SJCRH30 (cell line): ENCODE measurements around the gene MAG. TPM values are rescaled to one million over a fixed set of nuclear protein-coding genes. Genes with fewer than 3 reads are reported as not detected.

Experiments
- DNase-seq, 2 experiments: peaks; one replicate each; pipeline ENCODE4 v3.0.0-alpha.2; 2015 to 2020
- H3K27ac ChIP-seq: fragments of 250-450 bp; sonication (Bioruptor Pico); 2 replicates; pipeline ENCODE4 v1.5.1; 2020; ENCODE audit warnings: mild to moderate bottlenecking, moderate library complexity
- H3K27me3 ChIP-seq: fragments of 250-450 bp; sonication (Bioruptor Pico); 2 replicates; pipeline ENCODE4 v1.5.1; 2020; ENCODE audit warnings: mild to moderate bottlenecking, moderate library complexity
- H3K36me3 ChIP-seq: fragments of 250-450 bp; sonication (Bioruptor Pico); 2 replicates; pipeline ENCODE4 v1.5.1; 2020; ENCODE audit warnings: mild to moderate bottlenecking, moderate library complexity
- H3K4me1 ChIP-seq: fragments of 250-450 bp; sonication (Bioruptor Pico); 2 replicates; pipeline ENCODE4 v1.5.1; 2020; ENCODE audit warnings: mild to moderate bottlenecking, moderate library complexity
- H3K4me3 ChIP-seq: fragments of 250-450 bp; sonication (Bioruptor Pico); 2 replicates; pipeline ENCODE4 v1.5.1; 2020; ENCODE audit warnings: mild to moderate bottlenecking, moderate library complexity
- H3K9me3 ChIP-seq: fragments of 250-450 bp; sonication (Bioruptor Pico); replicated peaks from 2 replicates; pipeline ENCODE4 v1.5.1; 2020; ENCODE audit warnings: mild to moderate bottlenecking, moderate library complexity
- total RNA-seq: library from RNA; depleted of rRNA; stranded (reverse); fragments of >200 nt; shearing (Covaris generic); gene quantifications from 2 replicates; pipeline ENCODE4 v1.2.3, GENCODE V29; 2014

Gene MAG
- total RNA-seq, 1 experiment from 2014 or later, result 1.2 TPM

DNA sequence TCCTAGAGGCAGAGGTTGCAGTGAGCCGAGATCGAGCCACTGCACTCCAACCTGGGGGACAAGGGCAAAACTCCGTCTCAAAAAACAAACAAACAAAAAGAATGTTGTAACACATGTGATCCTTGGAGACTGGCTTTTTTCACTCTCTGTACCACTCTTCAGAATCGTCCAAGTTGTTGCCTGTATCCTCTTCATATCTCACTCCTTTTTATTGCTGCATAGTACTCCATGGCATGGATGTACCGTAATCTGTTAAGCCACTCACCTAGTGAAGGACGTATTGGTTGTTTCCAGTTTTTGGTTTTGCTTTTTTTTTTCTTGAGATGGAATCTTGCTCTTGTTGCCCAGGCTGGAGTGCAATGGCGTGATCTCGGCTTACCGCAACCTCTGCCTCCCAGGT lies 30.1 kb downstream of the MAG start:
- Histone ChIP-seq H3K27ac (no peak overlapping the region), H3K4me1 (no peaks in the 10 kb centered on the region; the same call in 1 of the 2 replicates), H3K9me3 (no peaks in the 10 kb centered on the region), H3K36me3 (no peaks in the 10 kb centered on the region), H3K4me3 (no peak overlapping the region), H3K27me3 (peaks cover 4% of the 10 kb centered on the region; the same call in 1 of the 2 replicates)
- DNase-seq, result no peak

DNA sequence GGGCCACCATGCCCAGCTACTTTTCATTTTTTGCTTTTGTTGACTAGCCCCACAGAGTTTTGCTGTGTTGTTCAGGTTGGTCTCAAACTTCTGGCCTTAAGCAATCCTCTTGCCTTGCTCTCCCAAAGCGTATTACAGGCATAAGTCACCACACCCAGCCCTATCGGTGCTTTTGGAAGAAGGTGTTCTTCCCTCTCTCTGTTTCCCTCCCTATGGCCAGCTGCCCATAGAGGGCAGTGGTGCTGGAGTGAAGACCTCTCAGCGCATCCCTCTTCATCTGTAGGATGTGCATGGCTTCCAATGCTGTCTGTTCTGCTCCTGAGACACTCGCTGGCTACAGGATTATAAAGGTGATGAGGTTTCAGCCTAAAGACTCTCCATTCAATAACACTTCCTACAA lies 35.7 kb downstream of the MAG start:
- H3K36me3 ChIP-seq, result no peaks in the 10 kb centered on the region
- H3K4me1 ChIP-seq, result no peaks in the 10 kb centered on the region
- no peak for DNase-seq
- peaks cover 4% of the 10 kb centered on the region; the same call in 1 of the 2 replicates for H3K27me3 ChIP-seq
- no peak overlapping the region for H3K27ac ChIP-seq
- no peaks in the 10 kb centered on the region for H3K9me3 ChIP-seq
- no peak overlapping the region for H3K4me3 ChIP-seq

DNA sequence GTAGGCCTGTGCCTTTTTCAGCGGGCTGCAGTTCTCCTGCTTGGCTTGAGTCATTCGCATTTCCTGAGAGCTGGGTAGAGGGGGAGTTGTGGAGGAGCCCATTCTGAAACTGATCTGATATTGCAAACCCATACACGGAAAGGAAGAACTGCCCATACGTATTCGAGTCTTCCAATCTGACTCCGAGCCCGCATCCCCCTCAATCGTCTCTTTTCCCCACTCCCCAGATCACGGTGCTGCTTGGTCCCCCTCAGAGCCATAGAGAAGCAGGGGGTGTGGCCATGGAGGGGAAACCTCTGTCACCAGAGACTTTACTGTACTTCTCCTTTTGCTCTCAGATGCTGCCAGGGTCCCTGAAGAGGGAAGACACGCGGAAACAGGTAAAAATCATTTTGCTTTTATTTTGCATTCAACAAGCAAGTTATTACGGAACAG lies 36.9 kb downstream of the MAG start, which contains the start of gene CD22:
TSS of gene CD22 (plus strand) at position 337 of the 435 bp plus-strand sequence. CDS start 2,854 bp downstream, outside the sequence.
- Histone ChIP-seq H3K27ac (no peak within 1 kb of the TSS), H3K4me3 (no peak within 1 kb of the TSS), H3K27me3 (peaks cover 4% of the 10 kb centered on the region; the same call in 1 of the 2 replicates), H3K36me3 (no peaks in the 10 kb centered on the region), H3K9me3 (no peaks in the 10 kb centered on the region), H3K4me1 (no peaks in the 10 kb centered on the region)
- DNase-seq, result no peak

DNA sequence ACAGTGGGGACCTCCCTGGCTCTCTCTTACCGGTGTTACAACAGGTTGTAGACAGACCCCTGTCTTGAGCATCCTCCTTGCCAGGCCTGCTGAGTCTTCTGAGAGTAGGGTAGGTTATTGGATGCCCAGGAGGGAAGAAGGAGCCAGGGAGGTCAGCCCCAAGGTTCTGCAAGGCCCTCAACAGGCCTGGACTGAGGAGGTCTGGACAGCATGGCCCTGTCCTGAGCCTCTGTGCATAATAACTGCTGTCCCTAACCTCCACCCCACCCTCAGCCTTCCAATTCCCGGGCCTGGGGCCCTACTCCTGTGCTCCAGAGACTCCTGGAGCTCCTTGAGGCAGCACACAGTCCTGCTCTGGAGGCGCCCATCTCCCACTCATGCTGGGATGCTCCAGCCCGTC lies 37.4 kb downstream of the MAG start:
- Histone ChIP-seq H3K4me1 (no peaks in the 10 kb centered on the region), H3K36me3 (no peaks in the 10 kb centered on the region), H3K9me3 (no peaks in the 10 kb centered on the region), H3K4me3 (no peak overlapping the region), H3K27me3 (peaks cover 4% of the 10 kb centered on the region; the same call in 1 of the 2 replicates), H3K27ac (no peak overlapping the region)
- no peak for DNase-seq

DNA sequence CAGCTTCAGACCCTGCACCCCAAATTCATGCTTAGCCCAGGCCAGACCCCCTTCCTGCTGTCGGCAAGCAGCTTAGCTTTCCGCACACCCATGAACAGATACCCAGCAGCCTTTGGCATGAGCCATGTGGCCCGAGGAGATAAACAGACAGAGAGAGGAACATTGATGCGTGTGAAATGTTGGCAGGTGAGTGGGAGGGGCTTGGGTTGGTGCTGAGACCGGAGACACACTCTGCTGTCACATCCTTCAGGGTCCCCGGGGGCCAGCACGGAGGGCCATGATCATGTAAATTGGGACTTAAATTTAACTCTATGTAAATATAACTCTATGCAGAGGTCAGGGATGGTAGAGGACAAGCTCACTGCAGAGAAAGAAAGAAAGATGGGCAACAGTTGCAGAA lies 38.5 kb downstream of the MAG start:
- H3K36me3 ChIP-seq, result no peaks in the 10 kb centered on the region
- H3K9me3 ChIP-seq, result no peaks in the 10 kb centered on the region
- no peak overlapping the region for H3K4me3 ChIP-seq
- DNase-seq, result no peak
- no peaks in the 10 kb centered on the region for H3K4me1 ChIP-seq
- peaks cover 4% of the 10 kb centered on the region; the same call in 1 of the 2 replicates for H3K27me3 ChIP-seq
- H3K27ac ChIP-seq, result no peak overlapping the region

DNA sequence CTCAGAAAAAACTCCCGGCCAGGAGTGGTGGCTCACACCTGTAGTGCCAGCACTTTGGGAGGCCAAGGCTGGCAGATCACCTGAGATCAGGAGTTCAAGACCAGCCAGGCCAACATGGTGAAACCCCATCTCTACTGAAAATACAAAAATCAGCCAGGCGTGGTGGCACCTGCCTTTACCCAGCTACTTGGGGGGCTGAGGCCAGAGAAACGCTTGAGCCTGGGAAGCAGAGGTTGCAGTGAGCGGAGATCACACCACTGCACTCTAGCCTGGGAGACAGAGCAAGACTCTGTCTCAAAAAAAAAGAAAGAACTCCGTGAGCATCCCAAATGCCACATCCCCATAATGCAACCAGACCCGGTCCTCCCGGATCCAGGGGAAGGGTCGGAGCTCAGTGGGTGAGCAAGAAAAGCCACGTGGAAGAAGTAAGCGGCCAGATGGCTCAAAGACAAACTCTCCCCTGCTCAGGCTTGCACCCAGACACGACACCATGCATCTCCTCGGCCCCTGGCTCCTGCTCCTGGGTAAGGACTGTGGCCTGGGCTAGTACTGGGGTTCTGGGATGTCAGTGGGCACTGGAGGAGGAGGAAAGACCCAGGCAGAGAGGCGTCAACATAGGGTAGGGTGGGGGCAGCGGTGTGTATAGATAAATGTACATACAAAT lies 39.7 kb downstream of the MAG start:
- H3K27me3 ChIP-seq, result no peaks in the 10 kb centered on the region
- no peak for DNase-seq

DNA sequence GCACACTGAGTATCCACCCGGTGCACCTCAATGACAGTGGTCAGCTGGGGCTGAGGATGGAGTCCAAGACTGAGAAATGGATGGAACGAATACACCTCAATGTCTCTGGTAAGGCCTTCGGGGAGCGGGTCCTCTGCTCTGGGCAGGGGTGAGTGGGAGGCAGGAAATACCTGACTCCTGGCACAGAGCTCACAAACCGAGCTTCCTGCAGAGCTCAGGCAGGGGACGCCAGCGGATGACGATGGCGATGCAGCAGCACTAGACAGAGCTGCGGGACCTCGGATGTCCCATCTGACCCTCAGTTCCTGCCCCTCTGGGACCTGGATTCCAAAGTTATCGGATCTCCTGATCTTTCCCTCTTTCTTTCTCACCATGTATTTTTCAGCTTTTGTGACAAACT lies 40.9 kb downstream of the MAG start:
- Histone ChIP-seq H3K9me3 (no peaks in the 10 kb centered on the region), H3K27ac (no peak overlapping the region), H3K4me1 (no peaks in the 10 kb centered on the region), H3K27me3 (no peaks in the 10 kb centered on the region), H3K36me3 (no peaks in the 10 kb centered on the region), H3K4me3 (no peak overlapping the region)
- DNase-seq, result no peak

More for the DNA sequence above, 39.7 kb downstream of the MAG start:
- Histone ChIP-seq H3K27ac (no peak overlapping the region), H3K36me3 (no peaks in the 10 kb centered on the region), H3K4me1 (no peaks in the 10 kb centered on the region), H3K4me3 (no peak overlapping the region), H3K9me3 (no peaks in the 10 kb centered on the region)

DNA sequence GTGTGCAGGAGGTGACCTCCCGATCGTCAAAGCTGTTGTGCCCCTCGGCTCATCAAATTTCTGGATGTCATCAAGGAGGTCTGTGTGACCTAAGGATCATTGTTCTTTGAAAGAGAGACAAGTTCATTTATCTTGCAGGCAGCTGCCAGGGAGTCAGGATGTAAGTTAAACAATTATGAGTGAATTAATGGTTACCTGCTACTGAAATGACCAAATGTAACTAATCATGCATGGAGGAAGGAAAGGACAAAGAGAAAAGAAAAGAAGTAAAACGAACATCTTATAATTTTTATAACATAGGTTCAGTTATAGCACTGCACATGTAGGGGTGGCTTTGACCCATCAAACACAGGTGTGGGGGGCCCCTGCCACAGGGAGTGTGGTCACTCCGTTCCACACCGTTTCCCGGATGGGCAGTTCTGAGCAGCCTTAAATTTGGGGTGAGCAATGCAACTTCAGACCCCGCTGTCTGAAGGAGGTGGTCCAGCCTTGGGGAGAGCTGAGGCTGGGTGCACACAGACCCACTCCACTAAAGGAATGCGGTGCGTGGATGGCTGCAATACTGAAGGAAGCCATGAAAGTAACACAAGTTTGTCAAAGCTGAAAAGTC lies 42.3 kb downstream of the MAG start:
- DNase-seq, result no peak
- H3K27me3 ChIP-seq, result no peaks in the 10 kb centered on the region
- no peak overlapping the region for H3K4me3 ChIP-seq
- H3K4me1 ChIP-seq, result no peaks in the 10 kb centered on the region
- no peak overlapping the region for H3K27ac ChIP-seq
- no peaks in the 10 kb centered on the region for H3K9me3 ChIP-seq
- H3K36me3 ChIP-seq, result no peaks in the 10 kb centered on the region

DNA sequence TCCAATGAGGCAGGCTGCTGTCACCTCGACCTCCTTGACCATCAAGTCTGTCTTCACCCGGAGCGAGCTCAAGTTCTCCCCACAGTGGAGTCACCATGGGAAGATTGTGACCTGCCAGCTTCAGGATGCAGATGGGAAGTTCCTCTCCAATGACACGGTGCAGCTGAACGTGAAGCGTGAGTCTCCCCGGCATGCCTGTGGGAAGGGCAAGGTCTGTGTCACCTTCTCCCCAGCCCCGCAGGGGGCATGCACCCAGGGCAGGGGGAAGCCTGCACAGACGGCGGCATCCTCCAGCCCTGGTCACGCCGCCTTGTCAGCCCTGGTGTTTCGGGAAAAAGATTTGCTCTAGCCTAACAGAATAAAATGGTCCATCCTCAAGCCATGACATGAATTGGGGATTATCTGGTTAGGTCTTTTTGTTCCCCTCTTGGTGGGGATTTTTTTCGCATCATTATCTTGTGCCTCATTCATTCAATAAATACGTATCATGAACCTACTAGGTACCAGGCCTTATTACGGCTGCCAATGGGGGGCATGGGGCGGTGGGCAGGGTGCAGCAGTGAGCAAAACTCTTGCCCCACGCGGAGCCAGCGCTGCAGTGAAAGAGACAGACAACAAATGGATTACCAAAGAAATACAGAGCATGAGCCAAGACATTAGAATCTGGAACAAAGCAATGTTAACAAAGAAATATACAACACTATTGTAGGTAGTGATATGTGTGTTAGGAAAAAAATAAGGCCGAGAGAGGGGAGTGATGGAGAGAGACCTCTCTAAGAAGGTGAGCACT lies 44.4 kb downstream of the MAG start:
- H3K36me3 ChIP-seq, result no peaks in the 10 kb centered on the region
- no peaks in the 10 kb centered on the region for H3K9me3 ChIP-seq
- H3K27me3 ChIP-seq, result no peaks in the 10 kb centered on the region
- no peak for DNase-seq
- no peak overlapping the region for H3K4me3 ChIP-seq
- no peak overlapping the region for H3K27ac ChIP-seq
- no peaks in the 10 kb centered on the region for H3K4me1 ChIP-seq

DNA sequence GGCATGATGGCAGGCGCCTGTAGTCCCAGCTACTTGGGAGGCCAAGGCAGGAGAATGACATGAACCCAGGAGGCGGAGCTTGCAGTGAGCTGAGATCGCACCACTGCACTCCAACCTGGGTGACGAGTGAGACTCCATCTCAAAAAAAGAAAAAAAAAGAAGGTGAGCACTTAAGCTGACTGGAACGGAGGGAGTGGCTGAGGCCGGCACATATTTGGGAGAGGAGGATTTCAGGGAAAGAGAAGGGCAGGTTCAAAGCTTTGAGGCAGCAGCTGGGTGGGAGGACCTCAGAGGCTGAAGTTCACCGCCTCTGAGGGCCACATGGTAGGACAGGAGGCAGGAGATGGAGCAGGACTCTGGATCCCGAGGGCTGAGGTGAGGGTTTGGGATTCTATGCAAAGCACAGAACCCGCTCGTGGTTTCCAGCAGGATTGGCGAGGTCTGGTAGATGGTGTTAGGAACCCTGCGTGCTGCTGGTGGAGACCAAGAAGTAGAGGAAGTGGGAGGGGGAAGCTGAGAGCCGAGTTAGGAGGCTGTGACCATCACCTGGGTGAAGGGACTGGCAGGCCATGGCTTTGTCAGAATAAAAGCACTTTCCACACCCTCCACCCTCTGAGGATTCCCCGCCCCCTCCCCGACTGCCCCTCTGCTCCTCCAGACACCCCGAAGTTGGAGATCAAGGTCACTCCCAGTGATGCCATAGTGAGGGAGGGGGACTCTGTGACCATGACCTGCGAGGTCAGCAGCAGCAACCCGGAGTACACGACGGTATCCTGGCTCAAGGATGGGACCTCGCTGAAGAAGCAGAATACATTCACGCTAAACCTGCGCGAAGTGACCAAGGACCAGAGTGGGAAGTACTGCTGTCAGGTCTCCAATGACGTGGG lies 45.4 kb downstream of the MAG start:
- H3K9me3 ChIP-seq, result no peaks in the 10 kb centered on the region
- H3K27me3 ChIP-seq, result no peaks in the 10 kb centered on the region
- no peaks in the 10 kb centered on the region for H3K36me3 ChIP-seq
- DNase-seq, result no peak
- no peak overlapping the region for H3K27ac ChIP-seq
- no peaks in the 10 kb centered on the region for H3K4me1 ChIP-seq
- no peak overlapping the region for H3K4me3 ChIP-seq

DNA sequence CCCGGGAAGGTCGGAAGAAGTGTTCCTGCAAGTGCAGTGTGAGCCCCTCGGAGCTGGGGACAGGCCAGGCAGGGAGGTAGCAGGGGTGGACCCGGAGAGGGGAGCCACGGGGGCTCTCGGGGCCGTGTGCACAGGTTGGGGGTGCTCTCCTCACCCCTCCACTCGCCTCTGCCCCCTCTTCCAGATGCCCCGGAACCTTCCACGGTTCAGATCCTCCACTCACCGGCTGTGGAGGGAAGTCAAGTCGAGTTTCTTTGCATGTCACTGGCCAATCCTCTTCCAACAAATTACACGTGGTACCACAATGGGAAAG lies 46.0 kb downstream of the MAG start:
- DNase-seq, result no peak
- H3K4me3 ChIP-seq, result no peak overlapping the region
- no peaks in the 10 kb centered on the region for H3K9me3 ChIP-seq
- no peak overlapping the region for H3K27ac ChIP-seq
- no peaks in the 10 kb centered on the region for H3K36me3 ChIP-seq
- H3K4me1 ChIP-seq, result no peaks in the 10 kb centered on the region
- no peaks in the 10 kb centered on the region for H3K27me3 ChIP-seq

DNA sequence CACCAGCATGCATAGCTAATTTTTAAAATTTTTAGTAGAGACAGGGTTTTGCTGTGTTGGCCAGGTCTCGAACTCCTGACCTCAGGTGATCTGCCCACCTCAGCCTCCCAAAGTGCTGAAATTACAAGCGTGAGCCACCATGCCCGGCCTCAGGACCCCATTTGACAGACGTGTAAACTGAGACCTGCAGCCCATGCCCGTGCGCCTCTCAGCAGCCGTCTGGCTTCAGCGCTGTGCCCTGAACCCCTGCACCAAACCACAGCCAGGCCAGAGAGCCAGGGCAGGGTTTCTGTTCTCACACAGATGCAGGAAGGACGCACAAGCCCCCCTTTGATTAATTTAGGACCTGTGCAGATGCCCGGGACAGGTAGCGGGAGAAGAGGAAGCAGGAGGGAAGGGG lies 48.5 kb downstream of the MAG start:
- DNase-seq, result no peak

DNA sequence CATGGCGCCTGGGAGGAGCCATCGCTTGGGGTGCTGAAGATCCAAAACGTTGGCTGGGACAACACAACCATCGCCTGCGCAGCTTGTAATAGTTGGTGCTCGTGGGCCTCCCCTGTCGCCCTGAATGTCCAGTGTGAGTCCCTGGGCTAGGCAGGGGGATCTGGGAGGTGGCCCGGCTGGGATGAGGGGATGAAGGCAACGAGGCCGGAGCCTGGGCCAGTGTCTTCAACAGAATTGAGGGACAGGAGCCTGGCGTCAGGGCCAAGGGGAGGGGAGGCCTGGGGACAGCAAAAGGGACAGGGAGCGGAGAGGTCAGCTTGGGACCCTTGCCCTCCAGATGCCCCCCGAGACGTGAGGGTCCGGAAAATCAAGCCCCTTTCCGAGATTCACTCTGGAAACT lies 49.0 kb downstream of the MAG start:
- DNase-seq, result no peak
- Histone ChIP-seq H3K27ac (no peak overlapping the region), H3K27me3 (no peaks in the 10 kb centered on the region), H3K4me3 (no peak overlapping the region), H3K36me3 (no peaks in the 10 kb centered on the region), H3K9me3 (no peaks in the 10 kb centered on the region), H3K4me1 (no peaks in the 10 kb centered on the region)

More for the DNA sequence above, 48.5 kb downstream of the MAG start:
- Histone ChIP-seq H3K36me3 (no peaks in the 10 kb centered on the region), H3K9me3 (no peaks in the 10 kb centered on the region), H3K27ac (no peak overlapping the region), H3K27me3 (no peaks in the 10 kb centered on the region), H3K4me3 (no peak overlapping the region), H3K4me1 (no peaks in the 10 kb centered on the region)

DNA sequence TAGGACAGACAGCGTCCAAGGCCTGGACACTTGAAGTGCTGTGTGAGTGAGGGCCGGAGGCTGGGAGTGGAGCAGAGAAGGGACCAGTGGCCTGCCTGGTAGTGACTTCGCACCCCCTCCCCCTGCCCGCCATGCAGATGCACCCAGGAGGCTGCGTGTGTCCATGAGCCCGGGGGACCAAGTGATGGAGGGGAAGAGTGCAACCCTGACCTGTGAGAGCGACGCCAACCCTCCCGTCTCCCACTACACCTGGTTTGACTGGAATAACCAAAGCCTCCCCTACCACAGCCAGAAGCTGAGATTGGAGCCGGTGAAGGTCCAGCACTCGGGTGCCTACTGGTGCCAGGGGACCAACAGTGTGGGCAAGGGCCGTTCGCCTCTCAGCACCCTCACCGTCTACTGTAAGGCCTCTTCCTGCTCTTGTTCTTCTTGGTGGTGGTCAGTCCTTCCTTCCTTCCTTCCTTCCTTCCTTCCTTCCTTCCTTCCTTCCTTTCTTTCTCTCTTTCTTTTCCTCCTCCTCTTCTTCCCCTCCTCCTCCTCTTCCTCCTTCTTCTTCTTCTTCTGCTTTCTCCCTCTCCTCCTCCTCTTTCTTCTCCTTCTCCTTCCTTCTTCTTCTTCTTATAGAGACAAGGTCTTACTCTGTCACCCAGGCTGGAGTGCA lies 49.7 kb downstream of the MAG start:
- Histone ChIP-seq H3K36me3 (no peaks in the 10 kb centered on the region), H3K27me3 (no peaks in the 10 kb centered on the region), H3K4me1 (no peaks in the 10 kb centered on the region), H3K9me3 (no peaks in the 10 kb centered on the region), H3K4me3 (no peak overlapping the region), H3K27ac (no peak overlapping the region)
- DNase-seq, result no peak
